GM13976 (cell line): ENCODE data around the gene DNAJB1.

Experiments
- DNase-seq: peaks from one replicate; pipeline ENCODE4 v3.0.0; 2012; ENCODE audit warnings: low spot score
- in situ Hi-C: fragments of 300-500 bp; cut with MboI; formaldehyde crosslinking; loops from one replicate; pipeline ENCODE4 v1.12.0; 2022; ENCODE audit warnings: low sequenced_read_pairs, mixed read lengths, inconsistent platforms; ENCODE audit not compliant: unreplicated experiment
- TF ChIP-seq, protein P1 (sequence below): IDR thresholded peaks from 2 replicates; pipeline ENCODE4 v1.5.1; 2012; ENCODE audit warnings: borderline replicate concordance, mild to moderate bottlenecking; ENCODE audit not compliant: insufficient read depth; ENCODE audit errors: extremely low read depth, missing control alignments, control extremely low read depth

DNAJB1 gene

GRCh38 chr19:14473073-14473977 lies 44.9 kb downstream of the DNAJB1 start:
- TF ChIP-seq, protein P1, sequence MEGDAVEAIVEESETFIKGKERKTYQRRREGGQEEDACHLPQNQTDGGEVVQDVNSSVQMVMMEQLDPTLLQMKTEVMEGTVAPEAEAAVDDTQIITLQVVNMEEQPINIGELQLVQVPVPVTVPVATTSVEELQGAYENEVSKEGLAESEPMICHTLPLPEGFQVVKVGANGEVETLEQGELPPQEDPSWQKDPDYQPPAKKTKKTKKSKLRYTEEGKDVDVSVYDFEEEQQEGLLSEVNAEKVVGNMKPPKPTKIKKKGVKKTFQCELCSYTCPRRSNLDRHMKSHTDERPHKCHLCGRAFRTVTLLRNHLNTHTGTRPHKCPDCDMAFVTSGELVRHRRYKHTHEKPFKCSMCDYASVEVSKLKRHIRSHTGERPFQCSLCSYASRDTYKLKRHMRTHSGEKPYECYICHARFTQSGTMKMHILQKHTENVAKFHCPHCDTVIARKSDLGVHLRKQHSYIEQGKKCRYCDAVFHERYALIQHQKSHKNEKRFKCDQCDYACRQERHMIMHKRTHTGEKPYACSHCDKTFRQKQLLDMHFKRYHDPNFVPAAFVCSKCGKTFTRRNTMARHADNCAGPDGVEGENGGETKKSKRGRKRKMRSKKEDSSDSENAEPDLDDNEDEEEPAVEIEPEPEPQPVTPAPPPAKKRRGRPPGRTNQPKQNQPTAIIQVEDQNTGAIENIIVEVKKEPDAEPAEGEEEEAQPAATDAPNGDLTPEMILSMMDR: peak; percentile 16
- DNase-seq: peak; percentile 60
- in situ Hi-C loops: no loop called here

GRCh38 chr19:14472202-14472938 lies 45.8 kb downstream of the DNAJB1 start:
- TF ChIP-seq, protein P1: peak; percentile 96
- in situ Hi-C loops: no loop called here
- peak; percentile 93 for DNase-seq

GRCh38 chr19:14471436-14472187 lies 46.6 kb downstream of the DNAJB1 start:
- no peak for DNase-seq
- in situ Hi-C loops: no loop called here
- TF ChIP-seq, protein P1: no peak

- TF ChIP-seq, protein P1: no peak
- DNase-seq: no peak
- in situ Hi-C loops: no loop called here
These were observed 47.9 kb downstream of the DNAJB1 start for GRCh38 chr19:14470031-14470876.

GRCh38 chr19:14467816-14468215 lies 50.4 kb downstream of the DNAJB1 start:
- DNase-seq: peak; percentile 47
- in situ Hi-C loops: no loop called here
- TF ChIP-seq, protein P1: no peak
